Measurements from ENCODE around the gene PGF. TPM values are rescaled to one million over a fixed set of nuclear protein-coding genes. Genes with fewer than 3 reads are reported as not detected.

Gene PGF
- total RNA-seq, 2 experiments from 2014 or later, result 0.21 TPM; not detected in 1

DNA sequence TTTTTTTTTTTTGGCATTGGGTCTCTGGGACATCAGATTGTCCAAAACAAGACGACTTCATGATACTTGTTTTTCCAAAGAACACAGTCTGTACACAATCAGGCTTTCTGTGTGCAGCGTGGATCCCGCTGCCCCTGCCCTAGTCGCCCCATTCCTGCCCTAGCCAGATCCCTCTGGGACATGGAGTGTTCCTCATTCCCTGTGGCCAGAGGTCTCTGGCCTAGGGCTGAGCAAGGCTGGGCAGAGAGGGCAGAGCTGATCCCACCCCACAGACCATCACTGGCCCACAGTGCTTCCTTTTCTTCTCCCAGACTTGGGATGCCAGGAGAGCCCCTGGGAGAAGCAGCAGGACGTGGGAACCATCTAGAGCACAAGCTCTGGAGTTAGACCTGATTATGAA is 26.4 kb upstream of the PGF start:
- H3K4me1 Mint-ChIP-seq, result no peaks in the 10 kb centered on the region
- no peaks in the 10 kb centered on the region for H3K9me3 Mint-ChIP-seq
- H3K36me3 Mint-ChIP-seq, result no peaks in the 10 kb centered on the region
- no peak for DNase-seq
- no peak overlapping the region for H3K27ac Mint-ChIP-seq
- H3K4me3 Mint-ChIP-seq, result no peak overlapping the region
- no peaks in the 10 kb centered on the region for H3K27me3 Mint-ChIP-seq

DNA sequence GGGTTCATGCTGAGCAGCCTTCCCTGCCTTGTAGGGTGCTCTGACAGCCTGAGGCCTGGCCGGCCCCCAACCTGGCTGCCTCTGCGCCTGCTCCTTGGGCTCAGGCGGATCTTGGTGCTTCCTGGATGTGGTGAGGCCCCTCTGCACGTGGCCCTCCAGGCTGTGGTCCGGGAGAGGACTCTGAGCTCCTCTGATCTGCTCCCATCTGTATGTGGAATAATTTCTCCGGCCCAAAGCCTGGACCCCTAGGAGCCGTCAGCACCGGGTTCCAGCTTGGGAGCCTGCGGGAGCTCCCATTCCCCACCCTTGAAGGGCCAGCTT is 26.0 kb upstream of the PGF start:
- H3K9me3 Mint-ChIP-seq, result no peaks in the 10 kb centered on the region
- H3K27ac Mint-ChIP-seq, result no peak overlapping the region
- no peaks in the 10 kb centered on the region for H3K27me3 Mint-ChIP-seq
- DNase-seq, result no peak
- no peaks in the 10 kb centered on the region for H3K36me3 Mint-ChIP-seq
- no peaks in the 10 kb centered on the region for H3K4me1 Mint-ChIP-seq
- no peak overlapping the region for H3K4me3 Mint-ChIP-seq

DNA sequence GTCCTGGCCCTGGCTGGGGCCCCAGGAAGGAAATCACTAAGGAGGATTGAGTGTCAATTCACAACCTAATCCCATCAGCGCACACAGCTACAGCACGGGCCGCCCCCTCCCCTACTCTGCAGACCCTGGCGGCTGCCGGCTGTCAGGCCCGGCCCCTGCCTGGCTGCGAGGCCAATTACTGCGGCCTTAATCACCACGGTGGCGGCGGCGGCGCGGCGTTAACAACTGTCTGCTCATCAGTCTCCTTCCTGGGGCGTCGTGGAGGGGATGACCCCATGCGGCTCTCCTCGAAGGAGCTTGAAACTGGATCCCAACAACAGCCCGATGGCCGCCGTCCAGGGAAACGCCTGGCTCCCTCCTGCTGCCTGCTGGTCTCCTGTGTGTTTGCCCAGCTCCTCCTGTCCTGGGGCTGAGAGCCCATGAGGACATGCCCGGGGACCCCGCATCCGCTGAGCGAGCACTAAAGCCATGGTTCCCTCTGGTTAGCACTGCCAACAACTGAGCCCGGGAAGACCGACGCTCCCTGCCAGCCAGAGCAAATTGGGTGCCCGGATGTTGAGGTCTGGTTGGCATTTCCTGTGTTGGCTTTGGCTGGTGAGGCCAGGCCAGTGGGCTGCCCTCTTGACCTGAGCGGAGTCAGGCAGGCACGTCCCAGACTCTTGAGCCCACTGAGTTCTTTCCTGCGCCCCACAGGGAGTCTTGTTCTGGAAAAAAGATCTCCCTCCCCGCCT is 25.5 kb upstream of the PGF start:
- H3K27ac Mint-ChIP-seq, result no peak overlapping the region
- H3K36me3 Mint-ChIP-seq, result no peaks in the 10 kb centered on the region
- H3K9me3 Mint-ChIP-seq, result no peaks in the 10 kb centered on the region
- H3K27me3 Mint-ChIP-seq, result no peaks in the 10 kb centered on the region
- no peak overlapping the region for H3K4me3 Mint-ChIP-seq
- no peaks in the 10 kb centered on the region for H3K4me1 Mint-ChIP-seq
- no peak for DNase-seq

DNA sequence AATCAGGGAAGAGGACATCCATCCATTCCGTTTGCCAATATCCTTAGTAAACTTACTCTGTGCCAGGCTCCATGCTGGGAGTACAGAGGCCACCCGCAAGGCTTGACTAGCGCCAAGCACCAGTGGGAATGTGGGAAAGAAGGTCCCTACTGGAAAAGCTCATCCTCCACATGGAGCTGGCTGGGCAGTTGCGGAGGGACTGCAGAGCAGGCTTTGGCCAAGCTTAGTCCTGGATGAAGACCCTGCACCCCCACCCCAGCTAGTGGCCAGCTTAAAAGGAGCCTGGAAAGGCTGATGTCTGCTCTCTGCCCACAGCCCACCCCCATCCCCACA is 25.0 kb upstream of the PGF start:
- Mint-ChIP-seq H3K27ac (no peak overlapping the region), H3K9me3 (no peaks in the 10 kb centered on the region), H3K36me3 (no peaks in the 10 kb centered on the region), H3K4me1 (no peaks in the 10 kb centered on the region), H3K27me3 (no peaks in the 10 kb centered on the region), H3K4me3 (no peak overlapping the region)
- no peak for DNase-seq

DNA sequence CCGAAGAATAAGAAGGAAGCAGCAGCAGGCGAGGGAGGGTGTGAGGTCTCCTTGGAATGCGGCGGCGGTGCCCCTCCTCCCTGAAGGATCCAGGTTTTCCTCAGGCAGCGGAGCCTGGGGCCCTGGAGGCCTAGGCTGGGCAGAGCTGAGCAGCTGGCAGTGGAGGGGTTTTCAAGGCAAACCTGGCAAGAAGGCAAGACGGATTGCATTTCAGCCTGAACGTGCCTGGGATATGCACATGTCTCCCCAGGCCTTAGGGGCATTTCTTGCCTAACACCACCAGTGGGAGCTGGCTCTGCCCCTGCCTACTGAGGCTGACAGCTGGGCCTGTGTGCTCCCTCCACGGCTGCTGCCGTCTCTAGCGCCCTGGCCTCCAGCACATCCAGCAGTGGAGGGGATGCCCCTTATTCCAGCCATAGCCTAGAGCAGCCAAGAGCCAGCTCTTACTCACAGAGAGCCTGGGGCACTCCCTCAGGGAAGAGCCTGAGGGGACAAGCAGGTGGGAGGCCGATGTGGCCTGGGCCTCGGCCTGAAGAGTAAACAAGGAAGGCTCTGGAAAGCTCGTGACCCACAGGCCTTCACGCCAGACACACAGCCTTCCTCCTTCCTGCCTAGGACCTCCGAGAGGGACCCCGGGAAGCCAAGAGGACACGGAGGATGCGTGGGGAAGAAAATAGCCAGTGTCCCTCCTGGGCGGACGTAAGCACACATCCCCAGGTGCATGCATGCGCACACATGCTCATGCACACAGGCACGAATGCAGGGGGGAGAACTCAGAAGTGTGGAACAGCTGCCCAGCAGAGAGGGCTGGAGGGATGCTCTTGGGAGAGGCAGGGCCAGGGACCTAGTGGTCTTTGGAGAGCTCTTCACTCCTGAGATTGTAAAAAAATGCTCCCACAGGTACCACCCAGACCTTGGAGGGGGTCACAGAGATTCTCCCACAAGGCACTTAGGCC is 24.3 kb upstream of the PGF start:
- H3K4me3 Mint-ChIP-seq, result no peak overlapping the region
- no peaks in the 10 kb centered on the region for H3K9me3 Mint-ChIP-seq

DNA sequence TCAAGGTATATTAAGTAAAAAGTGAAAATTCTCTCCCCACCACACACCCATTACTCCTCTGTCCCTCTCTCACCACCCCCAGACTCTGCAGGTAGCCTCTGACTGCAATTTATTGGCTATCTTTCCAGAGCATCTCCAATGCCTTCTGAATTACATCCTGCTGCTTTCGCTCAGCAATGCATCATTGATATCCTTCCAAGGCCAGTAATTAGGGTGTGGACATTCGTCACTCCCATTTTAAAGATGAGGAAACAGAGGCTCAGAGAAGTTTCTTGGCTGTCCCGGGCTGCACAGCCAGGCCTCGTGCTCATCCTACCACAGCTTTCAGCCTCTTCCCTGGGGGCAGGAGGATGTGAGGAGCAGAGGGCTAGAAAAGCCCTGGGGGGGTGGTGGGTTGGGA is 23.6 kb upstream of the PGF start:
- H3K27ac Mint-ChIP-seq, result no peak overlapping the region
- no peaks in the 10 kb centered on the region for H3K9me3 Mint-ChIP-seq
- H3K4me1 Mint-ChIP-seq, result no peaks in the 10 kb centered on the region
- no peaks in the 10 kb centered on the region for H3K36me3 Mint-ChIP-seq
- no peak for DNase-seq
- no peaks in the 10 kb centered on the region for H3K27me3 Mint-ChIP-seq
- no peak overlapping the region for H3K4me3 Mint-ChIP-seq

More for the DNA sequence above, 24.3 kb upstream of the PGF start:
- no peaks in the 10 kb centered on the region for H3K4me1 Mint-ChIP-seq
- H3K36me3 Mint-ChIP-seq, result no peaks in the 10 kb centered on the region
- H3K27ac Mint-ChIP-seq, result no peak overlapping the region
- H3K27me3 Mint-ChIP-seq, result no peaks in the 10 kb centered on the region
- DNase-seq, result no peak

DNA sequence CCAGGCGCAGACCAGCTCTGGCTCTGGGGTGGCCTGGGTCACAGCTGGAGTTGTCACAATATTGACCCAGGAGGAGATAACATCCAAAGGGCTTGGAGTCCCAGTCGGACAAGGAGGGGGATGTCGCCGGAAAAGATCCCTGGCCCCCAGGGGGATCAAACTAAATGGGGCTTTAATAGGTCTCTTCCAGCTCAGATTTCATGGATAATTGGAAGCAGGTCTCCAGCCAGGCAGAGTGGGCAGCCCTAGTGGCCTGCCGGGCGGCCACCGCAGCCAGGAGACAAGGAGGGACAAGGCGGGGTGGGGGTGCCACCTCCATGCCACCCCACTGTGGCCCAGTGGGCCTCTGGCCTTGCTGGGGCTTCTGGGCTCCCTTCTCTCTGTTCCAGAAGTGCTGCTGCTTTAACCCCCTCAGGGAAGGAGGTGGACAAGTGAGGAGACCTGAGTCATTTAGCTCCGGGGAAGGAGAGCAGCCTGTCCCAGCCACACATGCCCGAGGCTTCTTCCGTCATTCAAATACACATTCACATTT is 23.1 kb upstream of the PGF start:
- Mint-ChIP-seq H3K4me3 (no peak overlapping the region), H3K36me3 (no peaks in the 10 kb centered on the region)
- DNase-seq, result no peak

DNA sequence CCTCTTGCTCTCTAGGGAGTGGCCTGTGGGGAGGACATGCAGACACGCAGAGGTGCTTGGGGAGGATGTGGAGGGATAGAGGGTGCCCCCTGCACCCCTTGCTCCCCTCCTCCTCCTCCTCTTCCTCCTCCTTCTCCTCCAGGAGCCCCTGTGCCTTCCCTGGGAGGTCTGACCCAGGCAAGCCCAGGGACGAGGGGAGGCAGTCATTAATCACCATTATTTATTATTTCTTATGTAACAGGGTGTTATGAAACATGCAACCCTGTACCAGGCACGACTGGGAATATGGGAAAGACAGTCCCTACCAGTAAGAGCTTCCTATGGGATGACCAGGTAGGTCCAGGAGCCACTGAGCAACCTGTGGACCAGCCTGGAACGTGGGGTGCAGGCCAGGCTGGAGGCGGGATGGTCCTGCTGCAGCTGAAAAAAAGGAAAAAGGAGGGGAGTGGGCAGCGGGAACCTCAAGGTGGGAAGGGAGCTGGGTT is 22.5 kb upstream of the PGF start:
- DNase-seq, result no peak
- Mint-ChIP-seq H3K4me3 (no peak overlapping the region), H3K9me3 (no peaks in the 10 kb centered on the region), H3K4me1 (no peaks in the 10 kb centered on the region), H3K36me3 (no peaks in the 10 kb centered on the region), H3K27me3 (no peaks in the 10 kb centered on the region), H3K27ac (no peak overlapping the region)

More for the DNA sequence above, 23.1 kb upstream of the PGF start:
- Mint-ChIP-seq H3K9me3 (no peaks in the 10 kb centered on the region), H3K27ac (no peak overlapping the region), H3K4me1 (no peaks in the 10 kb centered on the region), H3K27me3 (no peaks in the 10 kb centered on the region)

DNA sequence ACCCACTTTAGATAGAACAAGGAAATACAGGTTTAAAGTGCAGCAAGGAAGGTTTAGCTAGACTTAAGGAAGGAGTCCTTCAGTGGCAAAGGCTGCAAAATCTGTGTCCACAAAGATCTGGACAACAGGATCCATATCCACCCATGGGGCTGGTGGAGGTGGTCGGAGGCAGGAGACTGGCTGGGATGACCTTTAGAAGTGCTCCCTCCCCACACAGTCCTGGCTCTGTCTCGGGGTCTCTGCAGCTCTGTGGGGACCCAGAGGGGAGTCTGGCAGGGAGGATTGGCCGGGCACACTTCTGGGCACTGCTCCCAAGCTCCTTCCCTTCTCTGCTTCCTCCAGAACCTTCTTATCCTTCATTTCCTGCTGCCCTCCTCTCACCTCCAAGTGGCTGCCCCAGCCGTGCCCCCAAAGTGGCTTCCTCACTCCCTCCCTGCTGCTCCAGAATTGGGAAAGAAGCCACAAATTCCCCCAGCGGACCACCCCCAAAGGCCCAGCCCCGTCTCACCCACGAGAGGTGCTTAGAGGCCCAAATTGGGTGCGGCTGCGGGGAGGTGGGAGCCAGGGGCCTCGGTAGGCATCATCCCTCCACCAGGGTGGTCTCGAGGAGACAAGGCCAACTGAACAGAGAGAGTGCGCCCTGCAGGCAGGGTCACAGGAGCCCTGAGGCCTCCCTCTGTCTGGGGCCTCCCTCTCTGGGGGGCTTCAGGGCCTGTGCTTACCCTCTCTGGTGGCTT is 21.9 kb upstream of the PGF start:
- Mint-ChIP-seq H3K27me3 (no peaks in the 10 kb centered on the region), H3K36me3 (no peaks in the 10 kb centered on the region), H3K9me3 (no peaks in the 10 kb centered on the region), H3K4me1 (no peaks in the 10 kb centered on the region), H3K4me3 (no peak overlapping the region), H3K27ac (no peak overlapping the region)
- DNase-seq, result no peak

DNA sequence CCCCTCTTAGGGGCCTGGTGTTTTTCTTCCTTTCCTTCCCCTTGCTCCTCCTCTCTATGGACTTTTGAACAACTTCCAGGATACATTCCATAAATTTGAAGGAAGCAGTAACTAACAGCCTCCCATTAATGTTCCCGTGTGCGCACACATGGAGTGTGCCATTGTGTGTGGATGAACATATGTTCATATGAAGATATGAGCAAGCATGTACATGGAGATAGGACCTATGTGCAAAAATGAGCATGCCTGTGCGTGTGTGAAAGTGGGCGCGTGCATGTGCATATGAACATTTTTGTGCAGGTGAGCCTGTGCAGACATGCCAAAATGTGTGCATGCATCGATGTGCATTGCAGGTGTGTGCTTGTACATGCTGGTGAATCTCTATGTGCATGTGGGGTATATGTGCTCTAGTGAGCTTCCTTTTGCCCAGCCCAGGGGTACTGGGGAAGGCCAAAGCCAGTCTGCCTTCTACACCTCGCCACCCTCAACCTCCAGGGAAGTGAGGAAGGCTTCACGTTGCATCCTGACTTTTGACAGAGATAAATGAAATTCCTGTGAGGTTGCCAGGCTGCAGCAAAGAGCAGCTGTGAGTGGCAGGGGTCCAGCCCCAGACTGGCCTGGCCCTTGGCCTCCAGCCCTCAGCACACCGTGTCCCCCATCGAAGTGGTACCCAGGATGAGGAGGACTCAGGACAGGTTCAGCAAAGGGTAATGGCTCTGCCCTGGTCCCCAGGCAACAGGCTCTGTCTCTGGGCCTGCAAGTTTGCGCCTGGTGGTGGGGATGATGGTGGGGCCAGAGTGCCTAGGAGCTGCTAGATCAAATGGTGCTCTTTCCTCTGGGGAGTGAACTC is 21.1 kb upstream of the PGF start:
- DNase-seq, result no peak
- Mint-ChIP-seq H3K4me1 (no peaks in the 10 kb centered on the region), H3K36me3 (no peaks in the 10 kb centered on the region), H3K27ac (no peak overlapping the region), H3K4me3 (no peak overlapping the region), H3K27me3 (no peaks in the 10 kb centered on the region), H3K9me3 (no peaks in the 10 kb centered on the region)

DNA sequence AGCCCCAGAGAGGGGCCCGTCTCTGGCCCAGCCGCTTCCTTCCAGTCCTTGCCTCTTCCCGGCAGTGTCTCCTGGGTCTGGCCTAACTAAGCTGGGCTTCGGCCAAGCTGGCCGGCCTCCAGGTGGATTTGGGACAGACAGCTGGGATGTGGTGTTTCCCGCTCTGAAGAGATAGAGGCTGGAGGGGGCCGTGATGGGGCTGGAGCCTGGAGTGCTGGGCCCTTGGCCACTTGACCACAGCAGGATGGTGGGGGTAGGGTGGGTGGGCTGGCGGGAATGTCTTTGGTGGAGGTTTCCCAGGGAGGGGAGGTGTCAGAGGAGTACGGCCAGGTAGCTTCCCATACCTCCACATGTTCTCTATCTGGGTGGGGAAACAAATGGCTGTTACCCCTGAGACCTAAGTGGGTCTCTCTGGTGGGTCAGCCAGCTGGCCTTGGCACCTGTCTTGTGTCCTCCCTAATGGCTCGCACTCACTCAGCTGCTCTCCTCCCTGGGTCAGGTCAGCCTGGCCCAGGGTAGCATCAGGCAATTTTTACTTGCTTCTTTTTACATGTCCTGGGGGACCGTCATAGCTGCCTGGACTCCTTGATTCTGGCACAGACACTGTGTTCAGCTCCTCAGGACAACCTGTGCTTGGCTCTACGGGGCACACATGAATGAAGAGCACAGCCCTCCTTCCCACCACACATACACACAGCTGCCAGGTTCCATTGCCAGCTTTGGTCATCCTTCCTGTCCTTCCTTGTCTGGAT is 19.8 kb upstream of the PGF start:
- Mint-ChIP-seq H3K4me3 (no peak overlapping the region), H3K36me3 (no peaks in the 10 kb centered on the region), H3K27me3 (no peaks in the 10 kb centered on the region), H3K27ac (no peak overlapping the region), H3K4me1 (no peaks in the 10 kb centered on the region), H3K9me3 (no peaks in the 10 kb centered on the region)
- no peak for DNase-seq

DNA sequence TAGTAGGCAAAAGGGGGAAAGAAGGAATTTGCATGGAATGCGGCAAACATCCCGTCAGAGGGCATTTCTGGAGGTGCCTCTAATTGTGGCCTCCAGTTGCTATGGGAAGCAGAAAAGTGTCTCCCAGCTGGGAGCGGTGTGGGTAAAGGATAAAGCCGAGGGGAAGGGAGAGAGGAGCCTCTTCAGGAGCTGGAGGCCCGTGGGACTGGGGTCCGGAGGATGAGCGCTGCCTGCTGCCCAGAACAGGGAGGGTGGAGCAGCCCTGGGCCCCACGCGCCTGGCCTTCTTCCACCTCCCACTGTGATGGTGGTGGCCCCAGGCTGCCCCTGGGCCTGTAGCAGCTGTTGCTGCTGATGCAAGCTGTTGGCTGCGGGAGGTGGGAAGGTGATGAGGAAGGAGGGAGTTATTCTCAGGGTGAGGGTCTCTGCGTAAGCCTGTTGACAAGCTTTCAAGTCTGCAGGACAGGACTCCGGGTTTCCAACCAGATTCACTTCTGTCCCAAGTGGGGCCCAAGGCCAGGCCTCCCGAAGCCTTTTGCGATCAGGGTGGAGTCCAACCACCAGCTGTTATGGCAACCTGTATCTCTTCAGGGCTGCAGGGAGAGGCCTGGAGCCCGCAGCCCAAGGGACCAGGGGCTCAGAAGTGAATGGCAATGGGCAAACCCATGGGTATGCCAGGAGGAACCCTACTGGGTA is 19.1 kb upstream of the PGF start:
- Mint-ChIP-seq H3K36me3 (no peaks in the 10 kb centered on the region), H3K27ac (no peak overlapping the region), H3K27me3 (no peaks in the 10 kb centered on the region), H3K9me3 (no peaks in the 10 kb centered on the region), H3K4me3 (no peak overlapping the region), H3K4me1 (no peaks in the 10 kb centered on the region)
- DNase-seq, result no peak

DNA sequence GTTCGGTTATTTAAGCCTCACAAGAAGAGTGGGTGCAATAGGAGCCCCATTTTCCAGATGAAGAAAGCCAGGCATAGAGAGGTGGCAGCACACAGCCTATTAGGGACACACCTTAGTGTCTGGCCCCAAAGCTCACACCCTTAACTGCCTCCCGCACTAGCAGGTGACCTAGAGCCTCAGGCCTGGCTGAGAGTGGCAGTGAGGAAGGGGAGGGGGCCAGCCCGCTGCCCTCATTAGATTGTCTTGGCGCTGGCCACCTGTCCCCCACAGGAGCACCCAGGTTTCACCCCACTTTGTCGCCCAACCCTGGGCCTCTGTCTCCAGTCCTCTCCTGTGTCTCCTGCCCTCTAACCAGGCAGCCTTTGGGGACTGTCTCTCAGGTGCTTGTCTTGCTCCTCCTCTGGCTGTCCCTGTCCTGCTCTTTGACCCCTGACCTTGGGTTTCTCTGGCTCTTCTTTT is 18.5 kb upstream of the PGF start:
- Mint-ChIP-seq H3K36me3 (no peaks in the 10 kb centered on the region), H3K27me3 (no peaks in the 10 kb centered on the region), H3K4me3 (no peak overlapping the region), H3K9me3 (no peaks in the 10 kb centered on the region), H3K27ac (no peak overlapping the region), H3K4me1 (no peaks in the 10 kb centered on the region)
- no peak for DNase-seq
